Esophagus squamous epithelium (tissue), 4 donors: Measurements from ENCODE around the gene FHIT.

Source experiments
- POLR2A ChIP-seq, 4 donors: fragments of 450-650 bp; IDR thresholded peaks; one replicate each; pipeline ENCODE4 v1.6.1; 2017; ENCODE audit warnings: antibody characterized with exemption in 4 of 4, mild to moderate bottlenecking in 4 of 4, moderate library complexity in 3 of 4
- TF ChIP-seq, protein P1 (sequence below), 6 experiments: fragments of 450-650 bp in 4 of 6; fragments of 200-600 bp in 2 of 6; sonication (generic) in 2 of 6; IDR thresholded peaks; one replicate each; pipeline ENCODE4 v1.5.1; 2016 to 2019; ENCODE audit warnings: antibody characterized with exemption in 6 of 6, mild to moderate bottlenecking in 4 of 6, moderate library complexity in 4 of 6

DNA sequence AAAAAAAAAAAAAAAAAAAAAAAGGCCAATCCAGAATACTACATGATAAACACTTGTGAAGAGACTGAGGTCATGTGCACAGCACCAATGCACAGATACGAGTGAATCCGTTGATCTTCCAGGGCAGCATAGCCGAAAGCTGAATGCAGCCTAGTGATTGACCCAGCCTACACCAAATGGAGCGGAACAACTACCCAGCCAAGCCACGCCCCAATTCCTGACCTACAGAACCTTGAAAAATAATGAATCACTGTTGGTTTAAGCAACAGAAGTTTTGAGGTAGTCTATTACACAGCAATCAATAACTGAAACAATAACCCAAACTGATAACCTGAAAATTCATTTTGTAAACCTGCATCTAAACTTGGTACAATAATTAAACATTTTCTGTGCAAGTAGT, 361.0 kb downstream of the FHIT start:
- TF ChIP-seq, protein P1, sequence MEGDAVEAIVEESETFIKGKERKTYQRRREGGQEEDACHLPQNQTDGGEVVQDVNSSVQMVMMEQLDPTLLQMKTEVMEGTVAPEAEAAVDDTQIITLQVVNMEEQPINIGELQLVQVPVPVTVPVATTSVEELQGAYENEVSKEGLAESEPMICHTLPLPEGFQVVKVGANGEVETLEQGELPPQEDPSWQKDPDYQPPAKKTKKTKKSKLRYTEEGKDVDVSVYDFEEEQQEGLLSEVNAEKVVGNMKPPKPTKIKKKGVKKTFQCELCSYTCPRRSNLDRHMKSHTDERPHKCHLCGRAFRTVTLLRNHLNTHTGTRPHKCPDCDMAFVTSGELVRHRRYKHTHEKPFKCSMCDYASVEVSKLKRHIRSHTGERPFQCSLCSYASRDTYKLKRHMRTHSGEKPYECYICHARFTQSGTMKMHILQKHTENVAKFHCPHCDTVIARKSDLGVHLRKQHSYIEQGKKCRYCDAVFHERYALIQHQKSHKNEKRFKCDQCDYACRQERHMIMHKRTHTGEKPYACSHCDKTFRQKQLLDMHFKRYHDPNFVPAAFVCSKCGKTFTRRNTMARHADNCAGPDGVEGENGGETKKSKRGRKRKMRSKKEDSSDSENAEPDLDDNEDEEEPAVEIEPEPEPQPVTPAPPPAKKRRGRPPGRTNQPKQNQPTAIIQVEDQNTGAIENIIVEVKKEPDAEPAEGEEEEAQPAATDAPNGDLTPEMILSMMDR (IDR thresholded peaks at IDR 0.05) = no peak
- no peak for TF ChIP-seq POLR2A (IDR thresholded peaks at IDR 0.05)
